Measurements from ENCODE around the gene RPP25L. TPM values are rescaled to one million over a fixed set of nuclear protein-coding genes. Genes with fewer than 3 reads are reported as not detected.

The RPP25L gene
- total RNA-seq, 1 experiment from 2014 or later: 17.2 TPM

DNA sequence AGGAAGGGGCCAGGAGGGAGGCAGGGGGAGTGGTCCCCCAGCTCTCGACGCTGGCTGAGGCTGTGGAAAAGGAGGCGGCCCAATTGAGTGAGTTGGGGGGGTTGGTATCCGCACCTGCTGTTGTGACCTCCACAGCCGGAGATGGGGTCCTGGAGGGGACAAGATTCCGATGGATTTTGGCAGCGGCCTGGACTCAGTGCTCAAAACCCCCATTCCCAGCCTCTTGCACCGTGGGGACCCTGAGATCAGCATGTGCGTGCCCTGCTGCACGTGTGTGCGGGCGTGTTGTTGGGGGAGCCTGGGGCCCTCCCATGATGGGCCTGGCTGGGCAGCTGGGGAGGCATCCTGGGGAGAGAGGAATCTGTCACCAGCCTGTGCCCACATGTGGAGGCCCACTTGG, 37.3 kb downstream of the RPP25L start:
- Histone ChIP-seq H2AFZ (ENCODE audit: low read length) (no peak overlapping the region), H3K79me2 (ENCODE audit: insufficient read depth, low read length) (no peaks in the 10 kb centered on the region), H2BK15ac (ENCODE audit: low read depth, low read length) (no peak overlapping the region), H2AK5ac (ENCODE audit: insufficient read length, low read length) (no peak overlapping the region), H2BK12ac (ENCODE audit: insufficient read length, low read depth, low read length) (no peak overlapping the region), H3K4me1 (ENCODE audit: insufficient read depth, low read length) (peaks cover 12% of the 10 kb centered on the region), H2BK120ac (ENCODE audit: low read depth, low read length, poor library complexity, severe bottlenecking) (no peak overlapping the region), H2BK20ac (ENCODE audit: low read depth, low read length, poor library complexity, severe bottlenecking) (no peak overlapping the region), H3K4me2 (ENCODE audit: insufficient read depth, insufficient read length, low read length) (no peak overlapping the region), H4K20me1 (ENCODE audit: control insufficient read depth, insufficient read depth, insufficient read length) (peaks cover 4% of the 10 kb centered on the region), H3K9me3 (ENCODE audit: control insufficient read depth, low read depth, low read length) (no peaks in the 10 kb centered on the region), H3K79me1 (ENCODE audit: insufficient read depth, low read depth, low read length, poor library complexity, severe bottlenecking) (no peaks in the 10 kb centered on the region), H4K5ac (ENCODE audit: insufficient read length, low read depth, low read length) (no peak overlapping the region), H3T11ph (ENCODE audit: low read length) (no peak overlapping the region), H4K8ac (replicated peaks; ENCODE audit: insufficient read length, low read depth, low read length) (no peak overlapping the region), H3K18ac (ENCODE audit: insufficient read length, low read depth, low read length) (no peak overlapping the region), H3K4ac (ENCODE audit: low read depth, low read length) (no peak overlapping the region), H3K9ac (ENCODE audit: extremely low read depth, insufficient read length, low read length) (no peak overlapping the region), H3K56ac (ENCODE audit: insufficient read length, low read depth, low read length) (no peak overlapping the region), H3K27me3 (ENCODE audit: insufficient read depth, low read length) (peaks cover 15% of the 10 kb centered on the region), H4K91ac (ENCODE audit: insufficient read length, low read depth, low read length) (no peak overlapping the region), H3K14ac (ENCODE audit: insufficient read depth, low read length) (no peak overlapping the region; the same call in 1 of the 2 replicates), H3K23me2 (ENCODE audit: insufficient read length, low read depth, low read length, poor library complexity, severe bottlenecking) (peaks cover 7% of the 10 kb centered on the region), H3K23ac (ENCODE audit: insufficient read length, low read depth, low read length) (no peak overlapping the region), H2BK5ac (ENCODE audit: insufficient read length, low read length) (no peak overlapping the region), H3K27ac (ENCODE audit: insufficient read length, low read depth, low read length) (no peak overlapping the region)
- TF ChIP-seq, protein P1, sequence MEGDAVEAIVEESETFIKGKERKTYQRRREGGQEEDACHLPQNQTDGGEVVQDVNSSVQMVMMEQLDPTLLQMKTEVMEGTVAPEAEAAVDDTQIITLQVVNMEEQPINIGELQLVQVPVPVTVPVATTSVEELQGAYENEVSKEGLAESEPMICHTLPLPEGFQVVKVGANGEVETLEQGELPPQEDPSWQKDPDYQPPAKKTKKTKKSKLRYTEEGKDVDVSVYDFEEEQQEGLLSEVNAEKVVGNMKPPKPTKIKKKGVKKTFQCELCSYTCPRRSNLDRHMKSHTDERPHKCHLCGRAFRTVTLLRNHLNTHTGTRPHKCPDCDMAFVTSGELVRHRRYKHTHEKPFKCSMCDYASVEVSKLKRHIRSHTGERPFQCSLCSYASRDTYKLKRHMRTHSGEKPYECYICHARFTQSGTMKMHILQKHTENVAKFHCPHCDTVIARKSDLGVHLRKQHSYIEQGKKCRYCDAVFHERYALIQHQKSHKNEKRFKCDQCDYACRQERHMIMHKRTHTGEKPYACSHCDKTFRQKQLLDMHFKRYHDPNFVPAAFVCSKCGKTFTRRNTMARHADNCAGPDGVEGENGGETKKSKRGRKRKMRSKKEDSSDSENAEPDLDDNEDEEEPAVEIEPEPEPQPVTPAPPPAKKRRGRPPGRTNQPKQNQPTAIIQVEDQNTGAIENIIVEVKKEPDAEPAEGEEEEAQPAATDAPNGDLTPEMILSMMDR (conservative IDR thresholded peaks at IDR 0.05): no peak
- no peaks in the 10 kb centered on the region for H3K36me3 Mint-ChIP-seq (ENCODE audit: insufficient read depth in 1 of 3, low read depth in 3 of 3)
- peaks cover 54% of the 10 kb centered on the region for H3K27me3 Mint-ChIP-seq (ENCODE audit: low read depth)
- DNase-seq: no peak
- no peak overlapping the region for H3K27ac Mint-ChIP-seq
- no CpG with 5 or more reads among the region's 12 CpGs for WGBS (ENCODE audit: extremely low coverage, insufficient read length, low lambda C conversion rate)
- no peaks in the 10 kb centered on the region; a peak in 1 of 5 replicates for H3K9me3 Mint-ChIP-seq
- H3K4me3 Mint-ChIP-seq: no peak overlapping the region
- H3K4me1 Mint-ChIP-seq: peaks cover 47 to 59% of the 10 kb centered on the region in 2 experiments
